GM21390 (cell line): ENCODE results near the gene RAB43.
"Not testable (repeated sequence)": the region's sequence is repeated elsewhere in the genome, so short reads cannot be mapped to it uniquely, and the experiment has no call there.

Experiments used
- ATAC-seq: cut with Tn5 transposase; IDR thresholded peaks from one replicate; pipeline ENCODE4 v1.9.1; 2021; ENCODE audit not compliant: unreplicated experiment

Gene RAB43

DNA sequence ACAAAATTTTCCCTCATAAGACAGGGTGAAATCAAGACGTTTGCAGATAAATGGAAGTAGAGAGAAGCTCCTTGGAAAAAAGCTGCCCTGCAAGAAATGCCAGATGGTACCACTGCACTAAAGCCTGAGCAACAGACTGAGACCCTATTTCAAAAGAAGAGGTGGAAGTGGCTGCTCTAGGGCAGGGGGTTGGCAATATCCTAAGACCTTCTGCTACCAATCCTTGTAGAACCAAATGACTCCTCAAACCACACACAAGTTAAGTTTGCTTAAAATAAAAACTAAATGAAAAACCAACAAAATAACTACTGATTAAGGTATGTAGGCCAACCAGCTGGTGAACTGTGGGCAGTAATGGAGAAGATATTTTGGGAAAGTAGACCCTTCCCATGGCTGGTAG lies 21.3 kb downstream of the RAB43 start:
- ATAC-seq, result no peak

DNA sequence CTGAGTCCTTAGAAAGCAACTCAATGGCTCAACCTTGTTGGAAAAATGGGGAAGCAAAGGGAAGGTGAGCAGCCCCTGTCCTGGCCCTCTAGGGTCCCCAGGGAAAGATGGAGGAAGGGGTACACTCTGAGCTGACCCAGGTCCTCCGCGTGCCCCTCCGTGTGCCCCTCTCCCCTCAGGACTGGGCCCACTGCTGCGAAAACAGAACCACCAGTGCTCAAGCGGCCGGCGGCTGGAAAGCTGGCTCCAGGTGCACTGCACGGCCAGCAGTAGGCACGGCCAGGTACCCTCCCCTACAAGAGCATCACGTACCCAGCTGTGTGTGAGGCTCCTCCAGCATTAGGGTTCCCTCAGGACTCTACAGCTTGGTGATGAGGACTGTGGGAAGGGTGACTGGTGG lies 26.3 kb downstream of the RAB43 start:
- no peak for ATAC-seq

DNA sequence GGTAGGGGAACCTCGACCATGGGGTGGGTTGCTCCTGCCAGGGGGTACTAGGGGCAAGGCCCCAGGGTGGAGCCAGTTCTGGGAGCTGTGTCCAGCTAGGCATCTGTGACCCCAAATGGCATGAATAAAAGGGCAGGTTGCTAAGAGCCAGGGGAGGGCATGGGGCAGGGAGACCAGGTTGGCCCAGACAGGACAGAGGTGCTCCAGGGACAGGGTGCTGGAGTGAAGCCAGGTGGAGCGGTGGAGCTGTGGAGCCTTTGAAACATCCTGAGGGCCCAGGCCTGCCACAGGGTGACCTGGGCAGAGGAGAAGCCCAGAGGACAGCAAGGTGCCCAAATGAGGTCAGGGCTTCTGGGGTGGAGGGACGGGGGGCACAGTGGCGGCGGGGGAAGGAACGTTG lies 33.3 kb downstream of the RAB43 start:
- not testable (repeated sequence) for ATAC-seq

DNA sequence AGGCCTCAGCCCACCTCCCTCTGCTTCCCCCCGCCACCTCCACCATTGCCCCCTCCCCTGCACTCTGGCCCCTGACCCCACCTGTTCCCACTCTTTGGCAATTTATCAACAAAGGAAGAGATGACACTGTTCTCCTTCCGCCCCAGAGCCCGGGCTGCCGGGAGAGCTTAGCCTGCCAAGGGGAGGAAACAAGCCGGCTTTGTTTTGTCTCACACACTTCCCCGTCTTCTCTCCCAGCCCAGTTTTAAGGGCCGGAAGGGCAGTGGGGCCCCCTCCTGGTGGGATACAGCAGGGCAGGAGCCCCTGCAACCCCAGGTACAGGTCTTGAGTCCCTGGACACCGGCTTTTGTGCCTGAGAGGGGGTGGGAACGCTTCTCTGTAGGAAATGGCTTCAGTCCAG lies 33.7 kb downstream of the RAB43 start:
- not testable (repeated sequence) for ATAC-seq

DNA sequence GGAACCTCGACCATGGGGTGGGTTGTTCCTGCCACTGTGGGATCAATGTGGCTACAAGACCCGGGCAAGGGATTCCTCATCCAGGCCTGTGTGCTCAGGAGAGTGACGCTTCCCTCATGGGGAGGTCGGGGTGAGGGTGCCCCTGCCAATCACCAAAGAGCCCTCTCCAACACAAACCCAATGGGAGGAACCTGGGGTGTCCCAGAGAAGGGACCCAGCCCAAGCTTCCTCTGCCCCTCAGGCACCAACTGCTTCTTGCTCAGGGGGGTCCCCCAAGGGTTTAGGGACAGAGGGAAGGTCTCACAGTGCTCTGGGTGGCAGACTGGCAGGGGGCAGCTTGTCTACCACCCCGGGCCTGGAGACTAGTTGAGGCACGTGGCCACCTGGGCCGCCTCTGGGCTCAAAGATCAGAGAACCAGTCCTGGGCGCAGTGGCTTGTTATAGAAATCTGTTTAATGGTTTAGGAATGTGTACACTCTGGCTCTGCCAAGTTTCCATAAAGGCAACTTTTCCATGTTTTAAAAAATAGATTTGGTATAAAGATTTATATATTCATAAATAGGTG lies 34.4 kb downstream of the RAB43 start:
- no peak for ATAC-seq

DNA sequence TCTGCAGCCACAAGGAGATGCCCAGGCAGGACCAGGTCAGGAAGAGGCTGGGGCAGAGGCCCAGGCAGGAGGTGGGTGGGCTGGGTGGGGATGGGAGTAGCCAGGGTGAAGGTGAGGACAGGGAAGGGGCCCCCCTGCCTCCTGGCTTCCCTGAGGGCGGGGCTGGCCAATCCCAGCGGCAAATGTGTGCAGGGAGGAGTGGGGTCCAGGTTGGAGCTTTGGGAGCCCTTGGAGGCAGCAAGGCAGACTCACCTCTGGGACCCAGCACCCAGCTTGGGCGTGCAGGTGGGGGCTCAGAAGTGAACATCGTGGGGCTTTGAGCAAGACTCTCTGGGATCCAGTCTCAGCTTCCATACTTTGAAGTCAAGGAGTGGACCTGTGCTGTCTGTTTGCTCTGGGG lies 35.8 kb downstream of the RAB43 start:
- no peak for ATAC-seq

DNA sequence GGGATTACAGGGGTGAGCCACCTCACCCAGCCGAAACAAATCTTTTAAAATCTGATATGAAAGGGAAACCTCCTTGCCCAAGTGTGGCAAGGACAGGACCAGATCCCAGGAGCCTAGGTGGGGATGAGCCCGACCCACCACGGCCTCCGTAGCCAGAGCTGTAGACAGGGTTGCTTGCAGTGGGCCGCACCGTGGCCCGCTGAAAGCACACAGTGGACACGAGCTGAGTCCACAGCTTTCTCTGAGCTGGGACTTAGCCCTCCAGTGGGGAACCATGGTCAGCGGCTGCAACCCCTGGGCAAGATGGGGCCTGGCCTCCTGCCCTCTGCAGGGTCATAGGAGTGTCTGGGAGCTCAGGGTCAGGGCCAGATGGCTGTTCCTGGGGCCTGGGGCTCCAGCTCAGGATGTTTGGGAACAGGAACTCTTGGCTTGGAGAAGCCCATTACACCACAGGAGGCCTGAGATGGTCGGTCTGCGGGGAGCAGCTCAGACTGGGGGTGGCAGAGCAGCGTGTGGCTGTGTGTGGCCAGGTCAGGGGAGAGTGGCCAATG lies 36.4 kb downstream of the RAB43 start:
- ATAC-seq, result no peak

DNA sequence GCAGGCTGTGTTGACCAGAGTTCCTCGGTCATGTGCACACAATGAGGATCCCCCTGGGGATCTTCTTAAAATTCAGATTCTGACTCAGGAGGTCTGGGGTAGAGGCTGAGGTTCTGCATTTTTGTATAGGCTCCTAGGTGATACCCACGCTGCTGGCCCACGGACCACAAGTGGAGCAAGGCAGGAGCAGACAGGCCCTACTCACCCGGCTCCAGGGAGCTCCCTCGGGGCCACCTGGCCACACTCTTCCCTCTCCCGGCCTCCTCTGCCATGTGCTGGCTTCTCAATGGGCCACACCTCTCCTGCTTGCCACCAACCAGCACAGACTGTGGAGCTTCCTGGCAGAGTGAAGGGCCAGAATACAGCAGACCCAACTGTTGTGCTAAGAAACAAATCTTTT lies 37.1 kb downstream of the RAB43 start:
- ATAC-seq, result no peak

DNA sequence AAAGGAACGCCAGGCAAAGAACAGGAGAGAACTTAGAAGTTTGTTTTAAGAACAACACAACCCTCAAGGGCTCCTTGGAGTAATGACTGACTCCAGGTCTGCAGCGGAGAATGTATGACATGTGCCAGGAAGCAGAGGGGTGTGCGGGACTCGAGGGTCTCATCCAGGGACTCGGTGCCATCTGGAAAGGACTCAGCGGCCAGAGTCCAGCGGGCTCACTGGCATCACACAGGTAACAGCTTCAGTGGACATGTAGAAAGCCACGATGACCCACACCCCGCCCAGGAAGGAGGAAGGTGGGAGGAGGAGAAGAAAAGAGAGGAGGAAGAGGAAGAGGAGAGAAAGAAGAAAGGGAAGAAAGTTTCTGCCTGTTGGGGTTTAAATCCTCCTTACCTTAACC lies 39.6 kb downstream of the RAB43 start:
- no peak for ATAC-seq

DNA sequence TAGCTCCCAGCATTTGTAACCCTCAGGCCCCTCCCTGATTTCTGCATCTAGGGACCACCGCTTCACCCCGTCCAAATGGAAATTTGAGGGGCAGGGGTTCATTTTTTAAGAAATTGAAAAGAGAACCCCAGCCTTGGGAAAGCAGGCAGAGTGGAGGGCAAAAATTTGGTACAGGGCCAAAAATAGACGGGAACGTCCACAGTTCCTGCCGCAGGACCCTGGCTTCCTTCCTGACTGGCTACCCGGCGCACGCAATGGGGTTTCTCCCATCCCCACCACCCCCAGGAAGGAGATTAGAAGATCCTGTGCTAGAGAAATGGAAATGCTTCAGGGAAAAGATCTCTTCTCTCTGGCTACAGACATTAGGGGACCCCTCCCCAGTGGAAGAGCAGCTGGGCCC lies 40.1 kb downstream of the RAB43 start:
- ATAC-seq, result no peak

DNA sequence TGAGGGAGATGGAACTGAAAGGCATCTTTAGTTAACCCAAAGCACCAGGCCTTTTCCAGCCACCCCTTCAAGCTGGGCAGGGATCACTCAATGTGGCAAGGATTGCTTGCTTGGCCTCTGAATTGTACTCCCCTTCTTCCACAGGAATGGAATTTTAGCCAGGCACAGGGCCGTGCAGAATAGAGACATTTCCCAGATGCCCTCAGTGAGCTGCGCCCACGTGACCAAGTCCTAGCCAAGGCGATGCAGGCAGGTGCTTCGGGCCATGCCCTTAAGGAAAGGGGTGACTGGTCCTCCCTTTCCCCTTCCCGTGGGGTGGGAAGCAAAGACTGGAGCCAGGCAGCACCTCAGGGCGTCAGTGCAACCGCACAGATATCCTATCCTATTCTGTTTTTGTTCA lies 43.1 kb downstream of the RAB43 start:
- no peak for ATAC-seq

DNA sequence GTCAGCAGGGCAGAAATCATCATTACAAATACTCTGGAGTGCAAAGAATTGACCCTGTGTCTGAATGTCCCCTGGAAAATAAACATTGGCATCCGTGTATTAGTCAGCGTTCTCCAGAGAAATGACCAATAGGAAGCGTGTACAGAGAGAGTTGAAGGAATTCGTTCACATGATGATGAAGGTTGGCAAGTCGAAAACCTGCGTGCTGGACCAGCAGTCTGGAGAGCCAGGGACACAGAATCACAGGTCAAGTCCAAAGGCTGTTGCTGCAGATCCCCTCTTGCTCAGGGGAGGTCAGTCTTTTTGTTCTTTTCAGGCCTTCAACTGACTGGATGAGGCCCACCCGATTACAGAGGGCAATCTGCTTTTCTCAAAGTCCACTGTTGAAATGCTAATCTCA lies 44.4 kb downstream of the RAB43 start:
- no peak for ATAC-seq

DNA sequence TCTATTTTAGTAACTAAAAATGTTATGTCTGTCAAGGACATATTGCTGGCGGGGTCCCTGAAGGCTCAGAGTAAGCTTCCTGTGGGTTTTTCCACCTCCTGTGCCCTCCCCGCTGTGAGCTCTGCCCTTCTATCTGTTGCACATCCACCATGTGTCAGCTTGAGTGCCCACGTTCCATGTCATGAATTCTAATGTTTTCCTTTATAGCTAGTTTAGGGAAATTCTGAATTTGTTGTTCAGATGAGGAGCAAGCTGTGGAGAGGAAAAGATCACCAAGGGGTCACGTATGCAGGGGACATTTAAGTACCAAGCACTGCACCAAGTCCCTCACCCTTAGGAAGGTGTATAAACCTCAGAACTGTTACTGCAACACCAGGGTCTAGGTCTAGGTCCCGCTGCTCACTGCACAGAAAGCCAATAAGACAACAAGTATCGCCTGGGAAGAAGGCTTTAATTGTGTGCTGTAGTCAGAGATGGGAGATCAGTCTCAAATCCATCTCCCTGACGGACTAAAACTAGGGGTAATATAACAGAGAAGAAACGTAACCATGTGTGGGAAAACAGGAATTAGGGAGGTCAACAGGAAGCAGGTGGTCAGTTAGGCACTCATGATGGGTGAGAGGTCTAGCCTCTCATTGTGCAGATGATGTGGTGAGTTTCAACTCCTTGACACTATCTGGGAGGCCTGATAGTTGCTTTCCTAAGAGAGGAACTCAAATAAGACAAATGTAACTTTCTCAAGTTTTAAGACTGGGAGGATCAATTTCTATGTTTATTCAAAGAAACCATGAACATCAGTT lies 51.3 kb downstream of the RAB43 start:
- ATAC-seq, result no peak

DNA sequence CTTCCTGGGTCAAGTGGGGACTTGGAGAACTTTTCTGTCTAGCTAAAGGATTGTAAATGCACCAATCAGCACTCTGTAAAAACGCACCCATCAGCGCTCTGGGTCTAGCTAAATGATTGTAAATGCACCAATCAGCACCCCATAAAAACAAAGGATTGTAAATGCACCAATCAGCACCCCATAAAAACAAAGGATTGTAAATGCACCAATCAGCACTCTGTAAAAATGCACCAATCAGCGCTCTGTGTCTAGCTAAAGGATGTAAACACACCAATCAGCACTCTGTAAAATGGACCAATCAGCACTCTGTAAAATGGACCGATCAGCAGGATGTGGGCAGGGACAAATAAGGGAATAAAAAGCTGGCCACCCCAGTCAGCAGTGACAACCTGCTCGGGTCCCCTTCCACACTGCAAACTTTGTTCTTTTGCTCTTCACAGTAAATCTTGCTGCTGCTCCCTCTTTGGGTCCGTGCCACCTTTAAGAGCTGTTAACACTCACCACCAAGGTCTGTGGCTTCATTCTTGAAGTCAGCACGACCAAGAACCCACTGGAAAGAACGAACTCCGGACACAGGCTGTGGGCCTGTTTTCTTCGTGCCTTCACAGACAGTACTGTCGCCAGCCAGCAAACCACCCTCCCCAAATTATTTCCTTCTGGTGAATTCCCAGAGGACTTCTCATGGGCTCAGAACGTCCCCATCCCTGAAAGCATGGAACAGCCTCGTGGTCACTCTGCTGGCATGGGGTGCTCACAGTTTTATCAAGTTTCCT lies 52.1 kb downstream of the RAB43 start:
- ATAC-seq, result not testable (repeated sequence)

DNA sequence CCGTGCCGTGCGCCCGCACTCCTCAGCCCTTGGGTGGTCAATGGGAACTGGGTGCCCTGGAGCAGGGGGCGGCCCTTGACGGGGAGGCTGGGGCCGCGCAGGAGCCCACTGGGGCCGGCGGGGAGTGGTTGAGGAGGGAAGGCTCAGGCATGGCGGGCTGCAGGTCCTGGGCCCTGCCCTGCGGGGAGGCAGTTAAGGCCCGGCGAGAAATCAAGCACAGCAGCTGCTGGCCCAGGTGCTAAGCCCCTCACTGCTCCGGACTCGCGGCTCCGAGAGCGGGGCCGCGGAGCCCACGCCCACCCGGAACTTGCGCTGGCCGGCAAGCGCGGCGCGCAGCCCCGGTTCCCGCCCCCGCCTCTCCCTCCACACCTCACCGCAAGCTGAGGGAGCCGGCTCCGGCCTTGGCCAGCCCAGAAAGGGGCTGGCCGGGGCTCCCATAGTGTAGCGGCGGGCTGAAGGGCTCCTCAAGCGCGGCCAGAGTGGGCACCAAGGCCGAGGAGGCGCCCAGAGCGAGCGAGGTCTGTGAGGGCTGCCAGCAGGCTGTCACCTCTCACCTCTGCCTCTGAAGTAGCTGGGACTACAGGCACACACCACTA lies 53.2 kb downstream of the RAB43 start:
- no peak for ATAC-seq

DNA sequence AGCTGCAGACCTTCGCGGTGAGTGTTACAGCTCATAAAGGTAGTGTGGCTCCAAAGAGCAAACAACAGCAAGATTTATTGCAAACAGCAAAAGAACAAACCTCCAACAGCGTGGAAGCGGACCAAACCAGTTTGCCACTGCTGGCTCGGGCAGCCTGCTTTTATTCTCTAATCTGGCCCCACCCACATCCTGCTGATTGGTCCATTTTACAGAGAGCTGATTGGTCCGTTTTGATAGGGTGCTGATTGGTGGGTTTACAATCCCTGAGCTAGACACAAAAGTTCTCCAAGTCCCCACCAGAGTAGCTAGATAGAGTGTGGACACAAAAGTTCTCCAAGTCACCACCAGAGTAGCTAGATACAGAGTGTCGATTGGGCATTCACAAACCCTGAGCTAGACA lies 53.9 kb downstream of the RAB43 start:
- ATAC-seq, result not testable (repeated sequence)

DNA sequence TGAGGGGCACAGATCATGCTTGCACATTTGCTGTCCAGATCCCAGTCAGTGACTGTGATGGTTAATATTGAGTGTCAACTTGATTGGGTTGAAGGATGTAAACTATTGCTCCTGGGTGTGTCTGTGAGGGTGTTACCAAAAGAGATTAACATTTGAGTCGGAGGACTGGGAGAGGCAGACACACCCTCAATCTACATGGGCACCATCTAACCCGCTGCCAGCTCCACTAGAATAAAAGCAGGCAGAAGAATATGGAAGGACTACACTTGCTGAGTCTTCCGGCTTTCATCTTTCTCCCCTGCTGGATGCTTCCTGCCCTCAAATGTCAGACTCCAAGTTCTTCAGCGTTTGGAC lies 55.9 kb downstream of the RAB43 start:
- no peak for ATAC-seq

DNA sequence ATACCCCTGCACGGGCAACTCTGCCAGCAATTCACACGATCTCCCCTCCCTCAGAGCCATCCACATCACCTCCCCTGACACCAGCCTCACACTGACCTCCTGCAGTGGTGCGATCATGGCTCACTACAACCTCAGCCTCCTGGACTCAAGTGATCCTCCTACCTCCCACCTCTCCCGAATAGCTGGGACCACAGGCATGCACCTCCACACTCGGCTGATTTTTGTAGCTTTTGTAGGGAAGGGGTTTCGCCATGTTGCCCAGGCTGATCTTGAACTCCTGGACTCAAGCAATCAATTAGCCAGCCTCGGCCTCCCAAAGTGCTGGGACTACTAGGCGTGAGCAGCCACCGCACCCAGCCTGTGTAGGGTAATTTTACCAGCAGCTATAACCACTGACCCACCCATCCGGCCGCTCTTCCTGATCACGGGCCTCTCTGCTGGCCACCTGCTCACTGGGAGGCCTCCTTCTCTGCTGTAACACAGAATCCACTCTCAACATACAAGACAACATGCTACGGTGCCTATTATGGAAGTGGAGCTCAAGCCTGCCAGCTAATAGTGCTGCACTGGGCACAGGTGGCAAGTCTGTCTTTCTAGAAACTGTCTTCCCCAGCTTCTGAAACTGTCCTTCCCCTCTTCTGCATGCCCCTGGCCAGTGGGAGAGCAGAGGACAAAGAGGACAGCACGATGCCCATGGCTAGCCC lies 56.4 kb downstream of the RAB43 start:
- ATAC-seq, result no peak

DNA sequence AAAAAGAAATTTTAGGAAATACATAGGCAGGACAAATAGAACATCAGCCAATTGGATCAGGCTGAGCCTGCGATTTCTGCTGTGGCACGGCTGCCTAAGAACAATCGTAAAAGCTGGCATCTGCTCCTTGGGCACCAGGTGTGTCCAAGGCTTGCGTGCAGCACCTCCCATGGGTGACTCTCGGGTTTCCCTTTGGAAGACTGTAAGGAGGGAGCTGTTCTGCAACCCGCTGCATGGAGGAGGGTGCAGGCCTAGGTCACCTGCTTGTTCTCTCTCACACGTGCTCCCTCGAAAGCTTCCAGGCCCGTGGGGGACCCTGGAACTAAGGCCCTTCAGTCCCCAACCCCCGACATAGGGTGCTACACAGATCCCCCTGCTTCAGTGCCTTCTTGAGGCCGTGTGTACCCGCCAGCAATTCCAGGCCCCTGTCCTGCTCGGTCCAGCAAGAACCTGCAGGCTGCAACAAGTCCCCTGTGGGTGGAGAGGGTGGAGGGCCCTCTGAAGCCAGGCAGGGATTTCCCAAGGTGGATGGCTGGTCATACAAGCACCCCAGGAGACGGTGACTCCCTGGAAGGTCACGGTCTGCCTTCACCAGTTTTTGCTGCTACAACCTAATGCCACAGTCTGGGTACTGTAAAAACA lies 57.6 kb downstream of the RAB43 start:
- ATAC-seq, result no peak

DNA sequence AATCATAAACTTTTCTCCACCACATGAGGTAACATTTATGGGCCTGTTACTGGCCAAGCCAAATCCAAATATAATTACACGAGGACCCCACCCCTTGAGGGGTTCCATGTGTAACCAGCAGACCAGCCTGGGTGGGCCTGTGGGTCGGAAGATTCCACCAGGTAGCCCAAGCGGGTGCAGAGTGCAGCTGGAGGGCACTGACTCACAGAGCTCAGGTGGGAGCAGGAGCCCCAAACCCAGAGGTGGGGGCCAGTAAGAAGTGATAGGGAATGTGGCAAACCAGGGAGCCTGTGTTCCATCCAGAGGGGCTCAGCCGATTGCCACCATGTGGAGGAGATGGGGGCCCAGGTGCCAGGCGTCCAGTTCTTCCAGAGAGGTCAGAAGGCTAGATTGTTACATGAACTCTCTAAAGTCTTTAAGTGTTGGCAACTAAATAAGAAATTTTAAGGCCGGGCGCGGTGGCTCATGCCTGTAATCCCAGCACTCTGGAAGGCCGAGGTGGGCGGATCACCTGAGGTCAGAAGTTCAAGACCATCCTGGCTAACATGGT lies 58.4 kb downstream of the RAB43 start:
- no peak for ATAC-seq
